Nephron progenitor cell (in vitro differentiated cells): Measurements from ENCODE around the gene RBBP5.
A peak's percentile ranks its signal among the peaks of the same experiment; 100 is the strongest.

Experiments used
- DNase-seq: peaks from one replicate; pipeline ENCODE4 v3.0.0; 2021
- H3K27ac Mint-ChIP-seq: 2 replicates; pipeline ENCODE4 v1.8.0; 2021; ENCODE audit warnings: mild to moderate bottlenecking, moderate library complexity, mixed read lengths
- H3K27me3 Mint-ChIP-seq: 2 replicates; pipeline ENCODE4 v1.8.0; 2021; ENCODE audit warnings: mild to moderate bottlenecking, low read depth, mixed read lengths; ENCODE audit not compliant: poor library complexity
- H3K36me3 Mint-ChIP-seq: 2 replicates; pipeline ENCODE4 v1.8.0; 2021; ENCODE audit warnings: low read depth, mixed read lengths
- H3K4me1 Mint-ChIP-seq: 2 replicates; pipeline ENCODE4 v1.8.0; 2021; ENCODE audit warnings: mixed read lengths
- H3K4me3 Mint-ChIP-seq: 2 replicates; pipeline ENCODE4 v1.8.0; 2021; ENCODE audit warnings: mild to moderate bottlenecking, moderate library complexity, mixed read lengths
- H3K9me3 Mint-ChIP-seq: 2 replicates; pipeline ENCODE4 v1.8.0; 2021; ENCODE audit warnings: mild to moderate bottlenecking, moderate library complexity, mixed read lengths
- TF ChIP-seq, protein P1 (sequence below): fragments of 200-600 bp; sonication (generic); IDR thresholded peaks from 2 replicates; pipeline ENCODE4 v1.5.0; 2021; ENCODE audit warnings: antibody characterized with exemption

RBBP5 gene

DNA sequence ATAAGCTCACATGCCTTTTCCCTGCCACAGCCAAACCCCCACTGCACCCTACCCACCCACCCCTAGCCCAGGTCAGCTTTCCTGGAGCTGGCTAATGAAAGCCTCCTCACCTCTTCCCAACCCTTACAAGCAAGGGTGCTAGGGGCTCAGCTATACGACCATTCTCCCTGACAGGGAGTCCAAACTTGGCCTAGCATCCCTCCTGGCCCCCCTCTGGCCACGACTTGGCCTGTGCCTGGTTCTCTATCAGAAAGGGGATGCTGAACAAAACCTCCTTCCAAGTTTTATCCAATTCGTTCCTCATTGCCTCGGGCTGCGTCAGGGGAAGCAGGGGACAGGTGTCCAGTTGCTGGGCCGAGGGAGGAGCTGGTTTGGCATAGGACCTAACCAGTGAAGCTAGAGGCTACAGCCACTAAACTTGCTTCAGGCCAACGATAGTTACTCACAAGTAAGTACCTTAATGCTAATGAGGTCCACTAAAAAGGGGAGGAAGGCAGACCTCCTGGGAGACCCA lies 46.1 kb downstream of the RBBP5 start:
- peaks cover 16% of the 10 kb centered on the region for H3K27me3 Mint-ChIP-seq
- DNase-seq = no peak
- TF ChIP-seq, protein P1, sequence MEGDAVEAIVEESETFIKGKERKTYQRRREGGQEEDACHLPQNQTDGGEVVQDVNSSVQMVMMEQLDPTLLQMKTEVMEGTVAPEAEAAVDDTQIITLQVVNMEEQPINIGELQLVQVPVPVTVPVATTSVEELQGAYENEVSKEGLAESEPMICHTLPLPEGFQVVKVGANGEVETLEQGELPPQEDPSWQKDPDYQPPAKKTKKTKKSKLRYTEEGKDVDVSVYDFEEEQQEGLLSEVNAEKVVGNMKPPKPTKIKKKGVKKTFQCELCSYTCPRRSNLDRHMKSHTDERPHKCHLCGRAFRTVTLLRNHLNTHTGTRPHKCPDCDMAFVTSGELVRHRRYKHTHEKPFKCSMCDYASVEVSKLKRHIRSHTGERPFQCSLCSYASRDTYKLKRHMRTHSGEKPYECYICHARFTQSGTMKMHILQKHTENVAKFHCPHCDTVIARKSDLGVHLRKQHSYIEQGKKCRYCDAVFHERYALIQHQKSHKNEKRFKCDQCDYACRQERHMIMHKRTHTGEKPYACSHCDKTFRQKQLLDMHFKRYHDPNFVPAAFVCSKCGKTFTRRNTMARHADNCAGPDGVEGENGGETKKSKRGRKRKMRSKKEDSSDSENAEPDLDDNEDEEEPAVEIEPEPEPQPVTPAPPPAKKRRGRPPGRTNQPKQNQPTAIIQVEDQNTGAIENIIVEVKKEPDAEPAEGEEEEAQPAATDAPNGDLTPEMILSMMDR = no peak
- H3K9me3 Mint-ChIP-seq = no peaks in the 10 kb centered on the region
- H3K36me3 Mint-ChIP-seq = no peaks in the 10 kb centered on the region
- H3K4me1 Mint-ChIP-seq = no peaks in the 10 kb centered on the region
- no peak overlapping the region for H3K27ac Mint-ChIP-seq
- no peak overlapping the region for H3K4me3 Mint-ChIP-seq

DNA sequence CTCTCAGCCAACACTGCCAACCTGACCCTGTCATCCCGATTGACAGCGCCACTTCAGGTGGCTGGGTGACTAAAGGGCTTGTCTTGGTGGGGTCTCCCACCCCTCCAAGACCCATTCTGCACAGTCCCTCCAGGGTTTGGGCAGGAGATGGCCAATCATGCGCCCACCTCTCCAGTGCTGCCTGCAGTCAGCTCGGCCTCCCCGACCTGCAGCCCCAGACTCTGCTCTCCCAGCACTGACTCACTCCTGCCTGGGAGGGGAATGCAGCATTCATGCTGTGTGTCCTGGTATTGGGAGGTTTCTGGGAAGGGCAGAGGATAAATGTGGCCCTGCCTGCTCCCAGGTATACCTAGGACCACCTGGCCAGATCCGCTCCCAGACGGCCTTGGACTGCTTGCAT lies 47.3 kb downstream of the RBBP5 start:
- H3K4me1 Mint-ChIP-seq = no peaks in the 10 kb centered on the region
- no peaks in the 10 kb centered on the region for H3K9me3 Mint-ChIP-seq
- no peak for DNase-seq
- H3K36me3 Mint-ChIP-seq = no peaks in the 10 kb centered on the region
- H3K4me3 Mint-ChIP-seq = no peak overlapping the region
- H3K27ac Mint-ChIP-seq = no peak overlapping the region
- TF ChIP-seq, protein P1 = no peak
- peaks cover 12% of the 10 kb centered on the region for H3K27me3 Mint-ChIP-seq

- Mint-ChIP-seq H3K4me1 (no peaks in the 10 kb centered on the region), H3K36me3 (no peaks in the 10 kb centered on the region), H3K9me3 (no peaks in the 10 kb centered on the region), H3K27me3 (peaks cover 12% of the 10 kb centered on the region), H3K27ac (no peak overlapping the region), H3K4me3 (no peak overlapping the region)
- DNase-seq = no peak
- TF ChIP-seq, protein P1 = no peak
These were observed 47.7 kb downstream of the RBBP5 start for GRCh38 chr1:205074084-205074483.

DNA sequence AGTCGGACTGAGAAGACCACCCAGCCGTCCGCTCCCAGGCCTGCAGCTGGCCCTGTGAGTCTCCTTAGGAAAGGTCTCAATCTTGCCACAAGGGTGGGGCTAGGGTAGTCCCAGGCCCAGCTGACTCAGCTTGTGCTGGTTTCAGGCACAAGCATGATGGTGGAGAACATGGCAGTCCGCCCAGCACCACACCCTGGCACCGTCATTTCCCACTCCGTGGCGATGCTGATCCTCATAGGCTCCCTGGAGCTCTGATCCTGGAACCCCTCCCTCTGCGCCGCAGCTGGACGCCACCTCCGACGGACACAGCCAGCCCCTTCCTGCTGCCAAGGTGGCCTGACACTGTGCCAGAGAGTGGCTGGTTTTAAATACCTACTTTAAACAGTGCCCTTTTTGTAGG lies 48.3 kb downstream of the RBBP5 start:
- H3K4me1 Mint-ChIP-seq = no peaks in the 10 kb centered on the region
- H3K27me3 Mint-ChIP-seq = peaks cover 12% of the 10 kb centered on the region
- no peak overlapping the region for H3K4me3 Mint-ChIP-seq
- no peaks in the 10 kb centered on the region for H3K36me3 Mint-ChIP-seq
- DNase-seq = no peak
- H3K9me3 Mint-ChIP-seq = no peaks in the 10 kb centered on the region
- H3K27ac Mint-ChIP-seq = no peak overlapping the region
- TF ChIP-seq, protein P1 = no peak

- Mint-ChIP-seq H3K27me3 (peaks cover 12% of the 10 kb centered on the region), H3K36me3 (no peaks in the 10 kb centered on the region), H3K4me1 (no peaks in the 10 kb centered on the region), H3K9me3 (no peaks in the 10 kb centered on the region), H3K27ac (no peak overlapping the region), H3K4me3 (no peak overlapping the region)
- no peak for DNase-seq
- TF ChIP-seq, protein P1 = no peak
These were observed 48.9 kb downstream of the RBBP5 start for GRCh38 chr1:205072881-205073280.

DNA sequence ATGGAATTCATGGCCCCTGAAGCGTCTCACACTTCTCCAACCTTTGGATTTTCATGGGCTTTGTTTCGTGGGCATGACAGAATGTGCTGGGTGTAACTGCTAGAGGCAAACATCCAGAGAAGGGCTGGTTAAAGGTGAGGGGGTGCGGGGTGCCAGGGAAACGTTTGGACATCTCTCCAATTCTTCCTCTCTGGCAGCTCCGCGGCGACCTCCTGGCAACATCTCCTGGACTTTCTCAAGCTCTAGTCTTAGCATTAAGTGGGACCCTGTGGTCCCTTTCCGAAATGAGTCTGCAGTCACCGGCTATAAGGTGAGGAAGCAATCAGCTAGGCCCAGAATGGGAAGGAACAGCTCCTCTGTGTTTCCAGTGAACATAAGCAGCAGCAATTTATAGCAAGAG lies 49.5 kb downstream of the RBBP5 start:
- H3K9me3 Mint-ChIP-seq = no peaks in the 10 kb centered on the region
- no peaks in the 10 kb centered on the region for H3K4me1 Mint-ChIP-seq
- TF ChIP-seq, protein P1 = no peak
- peaks cover 12% of the 10 kb centered on the region for H3K27me3 Mint-ChIP-seq
- no peak for DNase-seq
- H3K27ac Mint-ChIP-seq = peak overlapping the region; percentile 57
- H3K36me3 Mint-ChIP-seq = no peaks in the 10 kb centered on the region
- H3K4me3 Mint-ChIP-seq = no peak overlapping the region
